ENCODE measurements around the gene SLC9C2.

DNA sequence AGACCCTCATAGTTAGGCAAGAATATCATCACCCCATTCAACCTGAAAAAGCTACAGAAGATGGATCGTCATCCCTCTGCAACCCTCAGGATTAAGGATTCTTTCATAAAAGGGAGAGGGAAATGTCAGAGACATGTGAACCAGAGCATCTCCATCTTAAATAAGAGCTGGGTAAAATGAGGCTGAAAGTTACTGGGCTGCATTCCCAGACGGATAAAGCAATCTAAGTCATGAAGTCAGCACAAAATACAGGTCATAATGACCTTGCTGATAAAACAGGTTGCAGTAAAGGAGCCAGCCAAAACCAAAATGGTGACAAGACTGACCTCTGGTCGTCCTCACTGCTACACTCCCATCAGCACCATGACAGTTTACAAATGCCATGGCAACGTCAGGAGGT, 103.1 kb downstream of the SLC9C2 start:
- TF ChIP-seq, protein P1, sequence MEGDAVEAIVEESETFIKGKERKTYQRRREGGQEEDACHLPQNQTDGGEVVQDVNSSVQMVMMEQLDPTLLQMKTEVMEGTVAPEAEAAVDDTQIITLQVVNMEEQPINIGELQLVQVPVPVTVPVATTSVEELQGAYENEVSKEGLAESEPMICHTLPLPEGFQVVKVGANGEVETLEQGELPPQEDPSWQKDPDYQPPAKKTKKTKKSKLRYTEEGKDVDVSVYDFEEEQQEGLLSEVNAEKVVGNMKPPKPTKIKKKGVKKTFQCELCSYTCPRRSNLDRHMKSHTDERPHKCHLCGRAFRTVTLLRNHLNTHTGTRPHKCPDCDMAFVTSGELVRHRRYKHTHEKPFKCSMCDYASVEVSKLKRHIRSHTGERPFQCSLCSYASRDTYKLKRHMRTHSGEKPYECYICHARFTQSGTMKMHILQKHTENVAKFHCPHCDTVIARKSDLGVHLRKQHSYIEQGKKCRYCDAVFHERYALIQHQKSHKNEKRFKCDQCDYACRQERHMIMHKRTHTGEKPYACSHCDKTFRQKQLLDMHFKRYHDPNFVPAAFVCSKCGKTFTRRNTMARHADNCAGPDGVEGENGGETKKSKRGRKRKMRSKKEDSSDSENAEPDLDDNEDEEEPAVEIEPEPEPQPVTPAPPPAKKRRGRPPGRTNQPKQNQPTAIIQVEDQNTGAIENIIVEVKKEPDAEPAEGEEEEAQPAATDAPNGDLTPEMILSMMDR (IDR thresholded peaks at IDR 0.05; ENCODE audit: low read length): no peak
- TF ChIP-seq EZH2 (optimal IDR thresholded peaks at IDR 0.05; ENCODE audit: low read depth, low read length): no peak

Measured in MM.1S (cell line).